SK-N-SH (cell line): ENCODE results near the gene TRIM71.

ENCODE experiments used
- CTCF ChIP-seq: fragments of 200-600 bp; sonication (generic); IDR thresholded peaks from 2 replicates; pipeline ENCODE4 v1.6.1; 2017; ENCODE audit warnings: antibody characterized with exemption, mild to moderate bottlenecking, moderate library complexity
- EP300 ChIP-seq, 2 experiments: IDR thresholded peaks; 2 replicates each; pipeline versions ENCODE4 v1.4.0 to v1.6.1; 2012; ENCODE audit warnings: borderline replicate concordance in 1 of 2, low read depth in 1 of 2, low read length in 1 of 2
- GATA2 ChIP-seq: sonication (generic); formaldehyde crosslinking; IDR thresholded peaks from 2 replicates; pipeline ENCODE4 v1.5.0; 2020; ENCODE audit warnings: mild to moderate bottlenecking, missing genetic modification reagents
- JUND ChIP-seq: IDR thresholded peaks from 2 replicates; pipeline ENCODE4 v1.4.0; 2012
- MAX ChIP-seq: IDR thresholded peaks from 2 replicates; pipeline ENCODE4 v1.4.0; 2012; ENCODE audit warnings: low read depth
- NRF1 ChIP-seq: IDR thresholded peaks from 2 replicates; pipeline ENCODE4 v1.6.1; 2012; ENCODE audit warnings: low read depth, mild to moderate bottlenecking, low read length
- PBX3 ChIP-seq: IDR thresholded peaks from 2 replicates; pipeline ENCODE4; 2012
- POLR2AphosphoS5 ChIP-seq: IDR thresholded peaks from 2 replicates; pipeline ENCODE4 v1.6.1; 2012; ENCODE audit warnings: low read depth, low read length
- RAD21 ChIP-seq: IDR thresholded peaks from 2 replicates; pipeline ENCODE4 v1.6.1; 2012; ENCODE audit warnings: mild to moderate bottlenecking, low read length
- RCOR1 ChIP-seq: fragments of 150-350 bp; IDR thresholded peaks from 2 replicates; pipeline ENCODE4 v1.6.1; 2017; ENCODE audit warnings: antibody characterized with exemption, low read length
- REST ChIP-seq: IDR thresholded peaks from 2 replicates; pipeline ENCODE4 v1.6.1; 2012; ENCODE audit warnings: mild to moderate bottlenecking, low read depth, low read length, moderate library complexity
- TAF1 ChIP-seq: IDR thresholded peaks from 2 replicates; pipeline ENCODE4 v1.6.1; 2012; ENCODE audit warnings: low read depth, mild to moderate bottlenecking, low read length, moderate library complexity, borderline replicate concordance
- USF2 ChIP-seq: fragments of 150-350 bp; IDR thresholded peaks from 2 replicates; pipeline ENCODE4 v1.6.1; 2017; ENCODE audit warnings: antibody characterized with exemption, low read length, low read depth, borderline replicate concordance

GRCh38 chr3:32886296-32886695 is 68.5 kb downstream of the TRIM71 start:
- TF ChIP-seq POLR2AphosphoS5 (no peak), RAD21 (no peak), CTCF (no peak), NRF1 (no peak), TAF1 (no peak), MAX (no peak), EP300 (IDR thresholded peaks at IDR 0.05; ENCODE audit: borderline replicate concordance in 1 of 2, low read depth in 1 of 2, low read length in 1 of 2) (no peak), GATA2 (CRISPR knock-in tag) (no peak), RCOR1 (no peak), REST (no peak), PBX3 (no peak), USF2 (no peak), JUND (no peak)
